IMR-90 (cell line): ENCODE results near the gene ZDHHC11B. TPM values are rescaled to one million over a fixed set of nuclear protein-coding genes. Genes with fewer than 3 reads are reported as not detected.
"Not testable (repeated sequence)": the region's sequence is repeated elsewhere in the genome, so short reads cannot be mapped to it uniquely, and the experiment has no call there.

Source experiments
- ATAC-seq: fragments of 200-7000 bp; cut with Tn5 transposase; 2 replicates; pipeline ENCODE4 v1.9.1; 2020; ENCODE audit warnings: low read depth, mild to moderate bottlenecking, moderate library complexity
- BruUV-seq: library from RNA; stranded (reverse); fragments of 400-500 nt; replicated peaks from 2 replicates; lab custom pipeline; 2021; lab: Mats Ljungman, UMichigan
- CTCF ChIA-PET: fragments of 300-600 bp; formaldehyde crosslinking; extraction: SDS; loops from one replicate; lab custom pipeline; 2021; ENCODE audit warnings: antibody characterized with exemption; lab: Yijun Ruan, JAX
- POLR2A ChIA-PET: fragments of 300-600 bp; sonication (Branson Sonifier 250); formaldehyde crosslinking; loops from one replicate; lab custom pipeline; 2022; ENCODE audit warnings: antibody characterized with exemption; ENCODE audit not compliant: unreplicated experiment; lab: Charles Lee
- DNase-seq: peaks from one replicate; pipeline ENCODE4 v3.0.0; 2013
- H2AFZ ChIP-seq: replicated peaks from 2 replicates; pipeline ENCODE3; 2013; ENCODE audit warnings: low read length, mild to moderate bottlenecking; ENCODE audit not compliant: poor library complexity
- H2AK5ac ChIP-seq: 2 replicates; pipeline ENCODE4 v1.6.1; 2013; ENCODE audit warnings: low read depth, low read length, inconsistent platforms
- H2AK9ac ChIP-seq: replicated peaks from 2 replicates; pipeline ENCODE3; 2013; ENCODE audit warnings: mild to moderate bottlenecking, low read depth, low read length, moderate library complexity; ENCODE audit not compliant: poor library complexity
- H2BK120ac ChIP-seq: 2 replicates; pipeline ENCODE4 v1.6.1; 2013; ENCODE audit warnings: low read depth, low read length, inconsistent platforms
- H2BK15ac ChIP-seq: 3 replicates; pipeline ENCODE4 v1.6.1; 2013; ENCODE audit warnings: low read depth, low read length, inconsistent platforms
- H2BK20ac ChIP-seq: 2 replicates; pipeline ENCODE4 v1.6.1; 2013; ENCODE audit warnings: low read depth, mild to moderate bottlenecking, inconsistent platforms, low read length, moderate library complexity
- H2BK5ac ChIP-seq: 2 replicates; pipeline ENCODE4 v1.6.1; 2013; ENCODE audit warnings: mild to moderate bottlenecking, low read depth, low read length, inconsistent platforms; ENCODE audit not compliant: poor library complexity, severe bottlenecking
- H3K14ac ChIP-seq: replicated peaks from 2 replicates; pipeline ENCODE4 v1.6.1; 2013; ENCODE audit warnings: low read depth, low read length, inconsistent platforms
- H3K18ac ChIP-seq: 2 replicates; pipeline ENCODE4 v1.6.1; 2013; ENCODE audit warnings: low read depth, low read length, control low read depth
- H3K23ac ChIP-seq: 2 replicates; pipeline ENCODE4 v1.6.1; 2013; ENCODE audit warnings: low read depth, low read length, inconsistent platforms
- H3K27ac ChIP-seq: 2 replicates; pipeline ENCODE4 v1.5.1; 2013; ENCODE audit warnings: mild to moderate bottlenecking, control low read depth, low read length; ENCODE audit not compliant: insufficient read depth
- H3K27me3 ChIP-seq: 2 replicates; pipeline ENCODE4 v1.6.1; 2013; ENCODE audit warnings: low read length; ENCODE audit not compliant: control insufficient read depth, insufficient read depth
- H3K36me3 ChIP-seq: 2 replicates; pipeline ENCODE4 v1.6.1; 2013; ENCODE audit warnings: low read length, mixed read lengths; ENCODE audit not compliant: control insufficient read depth, insufficient read depth
- H3K4ac ChIP-seq: 2 replicates; pipeline ENCODE4 v1.6.1; 2013; ENCODE audit warnings: low read depth, low read length, inconsistent platforms
- H3K4me1 ChIP-seq: 2 replicates; pipeline ENCODE4 v1.6.1; 2013; ENCODE audit warnings: low read length, mixed read lengths; ENCODE audit not compliant: control insufficient read depth, insufficient read depth
- H3K4me2 ChIP-seq: 2 replicates; pipeline ENCODE4 v1.6.1; 2013; ENCODE audit warnings: low read depth, mild to moderate bottlenecking, control low read depth, low read length, moderate library complexity
- H3K4me3 ChIP-seq: 2 replicates; pipeline ENCODE4 v1.5.1; 2013; ENCODE audit warnings: low read depth, mild to moderate bottlenecking, control low read depth, low read length, moderate library complexity; ENCODE audit not compliant: insufficient read depth
- H3K56ac ChIP-seq: 2 replicates; pipeline ENCODE4 v1.6.1; 2013; ENCODE audit warnings: low read length, inconsistent platforms; ENCODE audit not compliant: insufficient read depth; ENCODE audit errors: extremely low read depth
- H3K79me1 ChIP-seq, 2 experiments: 2 replicates each; pipeline ENCODE4 v1.6.1; 2013; ENCODE audit warnings: low read length in 2 of 2, inconsistent platforms in 1 of 2, low read depth in 1 of 2
- H3K9ac ChIP-seq: 2 replicates; pipeline ENCODE4 v1.6.1; 2013; ENCODE audit warnings: low read depth, low read length, control low read depth
- H3K9me1 ChIP-seq: 2 replicates; pipeline ENCODE4 v1.6.1; 2013; ENCODE audit warnings: low read length, inconsistent platforms; ENCODE audit not compliant: insufficient read depth
- H3K9me3 ChIP-seq: 2 replicates; pipeline ENCODE4 v1.6.1; 2013; ENCODE audit warnings: low read length; ENCODE audit not compliant: control insufficient read depth, insufficient read depth
- H4K20me1 ChIP-seq: 2 replicates; pipeline ENCODE4 v1.6.1; 2013; ENCODE audit warnings: low read length, inconsistent platforms; ENCODE audit not compliant: insufficient read depth
- H4K5ac ChIP-seq: 2 replicates; pipeline ENCODE4 v1.6.1; 2013; ENCODE audit warnings: mild to moderate bottlenecking, low read depth, low read length, control low read depth
- H4K8ac ChIP-seq, 2 experiments: 2 replicates each; pipeline ENCODE4 v1.6.1; 2013; ENCODE audit warnings: low read depth in 2 of 2, low read length in 2 of 2, control low read depth in 1 of 2, inconsistent platforms in 1 of 2
- H4K91ac ChIP-seq: 2 replicates; pipeline ENCODE4 v1.6.1; 2013; ENCODE audit warnings: low read depth, low read length, inconsistent platforms; ENCODE audit not compliant: insufficient read depth
- WGBS, 2 experiments: methylation state at CpG; one replicate each; pipeline versions ENCODE4 v1.1.5 to v1.1.7; 2013; ENCODE audit warnings: missing lambda C conversion rate in 2 of 2; ENCODE audit not compliant: insufficient read length in 1 of 2; ENCODE audit errors: extremely low coverage in 2 of 2; 5-methylcytosine and 5-hydroxymethylcytosine counted together
- dilution Hi-C: fragments of 300-500 bp; cut with HindIII; formaldehyde crosslinking; loops from one replicate; pipeline ENCODE4 v1.14.3; 2018; ENCODE audit warnings: low sequenced_read_pairs; ENCODE audit not compliant: unreplicated experiment
- in situ Hi-C: fragments of 300-500 bp; cut with MboI; formaldehyde crosslinking; loops from 3 replicates; pipeline ENCODE4 v1.14.3; 2019; ENCODE audit warnings: low sequenced_read_pairs, inconsistent platforms, mixed read lengths
- intact Hi-C: fragments of 100-400 bp; cut with micrococcal nuclease; formaldehyde crosslinking; loops from 2 replicates; pipeline ENCODE4 v1.10.0; 2022
- polyA plus RNA-seq, 3 experiments: library from polyadenylated mRNA; depleted of rRNA; stranded (reverse); fragments of >200 nt; gene quantifications; 2 replicates each; pipeline ENCODE4 v1.2.3, GENCODE V29; 2012; ENCODE audit warnings: low replicate concordance in 1 of 3
- total RNA-seq: library from RNA; depleted of rRNA; stranded (reverse); fragments of >200 nt; gene quantifications from 2 replicates; pipeline ENCODE4 v1.2.3, GENCODE V29; 2012

The ZDHHC11B gene
- total and polyA plus RNA-seq, 2 of the 4 experiments (the other 2 are of a cell fraction), result 0.12 TPM; not detected in 1

DNA sequence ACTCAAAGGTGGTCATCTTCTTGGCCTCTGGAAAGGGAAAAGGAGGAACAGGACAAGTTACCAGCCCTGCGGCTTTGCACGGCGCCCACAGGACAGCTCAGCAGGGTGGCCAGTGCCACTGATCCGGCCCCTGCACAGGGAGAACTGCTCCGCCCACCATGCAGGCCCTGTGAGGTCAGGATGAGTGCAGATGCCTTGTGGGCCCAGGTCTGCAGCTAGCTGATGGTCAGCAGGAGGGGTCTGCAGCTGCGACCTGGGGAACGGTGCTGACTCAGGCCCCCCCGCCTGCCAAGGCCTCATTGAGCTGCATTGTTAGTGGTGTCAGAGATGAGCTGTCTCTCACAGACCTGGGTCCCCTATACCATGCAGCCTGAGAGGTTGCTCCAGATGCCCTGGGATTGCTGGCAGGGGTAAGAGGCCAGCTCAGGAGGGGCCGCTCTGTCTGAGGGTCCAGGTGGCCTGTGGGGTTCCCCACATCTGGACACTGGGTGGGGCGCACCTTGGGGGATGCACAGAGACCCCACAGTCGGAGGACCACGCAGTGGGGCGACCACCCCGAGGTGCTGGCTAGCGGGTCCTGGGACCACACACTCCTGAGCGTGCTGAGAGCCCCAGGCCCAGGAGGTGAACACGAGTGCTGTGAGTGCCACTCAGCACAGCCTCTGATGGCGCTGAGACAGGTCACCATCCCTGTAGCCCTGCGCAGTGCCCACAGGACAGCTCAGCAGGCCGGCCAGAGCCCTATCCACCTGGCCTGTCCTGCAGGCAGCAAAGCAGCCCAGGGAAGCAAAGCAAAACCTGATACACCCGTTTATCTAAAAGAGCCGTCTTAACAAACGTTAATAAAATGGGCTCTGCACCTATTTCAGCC lies 39.0 kb downstream of the ZDHHC11B start:
- in situ Hi-C loops, H4K5ac ChIP-seq, H3K4me2 ChIP-seq, ATAC-seq, DNase-seq, H4K91ac ChIP-seq, H3K18ac ChIP-seq, H3K4me1 ChIP-seq, H3K27ac ChIP-seq, H2BK120ac ChIP-seq, H3K9ac ChIP-seq, H4K20me1 ChIP-seq, H3K27me3 ChIP-seq, H3K9me1 ChIP-seq, H3K36me3 ChIP-seq, CTCF ChIA-PET, H2AFZ ChIP-seq, BruUV-seq, H4K8ac ChIP-seq, POLR2A ChIA-PET, H2BK15ac ChIP-seq, H2AK9ac ChIP-seq, H3K23ac ChIP-seq, dilution Hi-C loops, H3K79me1 ChIP-seq, H3K9me3 ChIP-seq, H3K14ac ChIP-seq, H3K4ac ChIP-seq, H2BK20ac ChIP-seq, H2BK5ac ChIP-seq, H3K4me3 ChIP-seq, H2AK5ac ChIP-seq, intact Hi-C loops, H3K56ac ChIP-seq: not testable (repeated sequence)
- WGBS, 2 experiments, result 52% methylated on average over 4 of the region's 23 CpGs; no CpG with 5 or more reads in 1 of the 2 experiments

DNA sequence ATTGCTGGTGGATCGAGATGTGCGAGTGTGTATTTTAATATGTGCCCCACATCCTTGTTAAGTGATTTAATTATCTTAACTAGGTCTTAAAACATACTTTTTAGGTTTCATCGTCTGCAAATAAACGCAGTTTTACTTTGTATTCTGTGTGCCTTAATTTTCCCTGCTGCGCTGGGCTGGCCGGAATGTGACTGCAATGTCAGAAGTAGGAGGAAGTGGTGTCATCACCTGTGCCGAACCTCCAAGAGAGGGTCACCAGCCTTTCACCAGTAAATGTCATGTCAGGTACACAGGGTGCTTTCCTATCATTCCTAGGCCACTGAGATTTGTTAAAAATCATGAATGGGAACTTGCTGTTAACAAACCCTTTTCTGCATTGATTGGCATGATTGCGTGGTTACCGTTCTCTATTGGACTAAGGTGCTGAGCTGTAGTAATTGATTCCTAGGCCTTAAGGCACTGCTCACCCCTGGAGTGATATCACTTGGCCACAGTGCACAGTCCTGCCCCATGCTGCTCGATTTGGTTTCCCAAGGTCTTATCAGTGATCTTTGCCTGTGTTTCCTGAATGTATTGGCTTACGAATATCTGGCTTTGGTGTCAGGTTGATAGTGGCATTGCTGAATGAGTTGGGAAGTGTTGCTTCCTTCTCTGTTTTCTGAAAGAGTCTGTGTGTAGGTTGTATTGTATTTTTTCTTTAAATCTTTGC lies 40.7 kb downstream of the ZDHHC11B start:
- H3K4me3 ChIP-seq, H2AK9ac ChIP-seq, ATAC-seq, H2BK120ac ChIP-seq, CTCF ChIA-PET, BruUV-seq, H2BK20ac ChIP-seq, H3K4me2 ChIP-seq, H3K14ac ChIP-seq, H3K9ac ChIP-seq, H2BK5ac ChIP-seq, H2AK5ac ChIP-seq, H3K18ac ChIP-seq, H4K8ac ChIP-seq, DNase-seq, H3K4me1 ChIP-seq, H4K91ac ChIP-seq, H3K9me3 ChIP-seq, H3K27ac ChIP-seq, in situ Hi-C loops, H3K23ac ChIP-seq, H2AFZ ChIP-seq, H4K20me1 ChIP-seq, H3K79me1 ChIP-seq, dilution Hi-C loops, intact Hi-C loops, H3K36me3 ChIP-seq, H3K4ac ChIP-seq, H3K27me3 ChIP-seq, H4K5ac ChIP-seq, H2BK15ac ChIP-seq, H3K9me1 ChIP-seq, H3K56ac ChIP-seq, POLR2A ChIA-PET: not testable (repeated sequence)
- WGBS, 2 experiments, result 83% methylated on average over 6 of the region's 11 CpGs; no CpG with 5 or more reads in 1 of the 2 experiments
